Epithelial cell of proximal tubule (primary cell): ENCODE data around the gene CYB5D1. TPM values are rescaled to one million over a fixed set of nuclear protein-coding genes. Genes with fewer than 3 reads are reported as not detected.

ENCODE experiments used
- DNase-seq: peaks from one replicate; pipeline ENCODE4 v3.0.0-alpha.2; 2011; ENCODE audit warnings: low read depth
- H3K4me3 ChIP-seq: 2 replicates; pipeline ENCODE4 v1.5.1; 2011; ENCODE audit warnings: low read depth, mild to moderate bottlenecking, low read length
- total RNA-seq: library from RNA; depleted of rRNA; stranded (reverse); fragments of >200 nt; gene quantifications from 2 replicates; pipeline ENCODE4 v1.2.3, GENCODE V29; 2015
- TF ChIP-seq, protein P1 (sequence below): conservative IDR thresholded peaks from 2 replicates; pipeline ENCODE4 v1.5.1; 2012; ENCODE audit warnings: low read depth, mild to moderate bottlenecking, low read length

The CYB5D1 gene
- total RNA-seq, 1 donor from 2014 or later: 5.1 TPM

GRCh38 chr17:7846063-7846735 lies 11.6 kb upstream of the CYB5D1 start:
- TF ChIP-seq, protein P1, sequence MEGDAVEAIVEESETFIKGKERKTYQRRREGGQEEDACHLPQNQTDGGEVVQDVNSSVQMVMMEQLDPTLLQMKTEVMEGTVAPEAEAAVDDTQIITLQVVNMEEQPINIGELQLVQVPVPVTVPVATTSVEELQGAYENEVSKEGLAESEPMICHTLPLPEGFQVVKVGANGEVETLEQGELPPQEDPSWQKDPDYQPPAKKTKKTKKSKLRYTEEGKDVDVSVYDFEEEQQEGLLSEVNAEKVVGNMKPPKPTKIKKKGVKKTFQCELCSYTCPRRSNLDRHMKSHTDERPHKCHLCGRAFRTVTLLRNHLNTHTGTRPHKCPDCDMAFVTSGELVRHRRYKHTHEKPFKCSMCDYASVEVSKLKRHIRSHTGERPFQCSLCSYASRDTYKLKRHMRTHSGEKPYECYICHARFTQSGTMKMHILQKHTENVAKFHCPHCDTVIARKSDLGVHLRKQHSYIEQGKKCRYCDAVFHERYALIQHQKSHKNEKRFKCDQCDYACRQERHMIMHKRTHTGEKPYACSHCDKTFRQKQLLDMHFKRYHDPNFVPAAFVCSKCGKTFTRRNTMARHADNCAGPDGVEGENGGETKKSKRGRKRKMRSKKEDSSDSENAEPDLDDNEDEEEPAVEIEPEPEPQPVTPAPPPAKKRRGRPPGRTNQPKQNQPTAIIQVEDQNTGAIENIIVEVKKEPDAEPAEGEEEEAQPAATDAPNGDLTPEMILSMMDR: no peak
- H3K4me3 ChIP-seq: no peak overlapping the region
- DNase-seq: no peak

- TF ChIP-seq, protein P1: no peak
- no peak for DNase-seq
- H3K4me3 ChIP-seq: no peak overlapping the region
Measured at GRCh38 chr17:7846765-7847661, 10.8 kb upstream of the CYB5D1 start.

DNA sequence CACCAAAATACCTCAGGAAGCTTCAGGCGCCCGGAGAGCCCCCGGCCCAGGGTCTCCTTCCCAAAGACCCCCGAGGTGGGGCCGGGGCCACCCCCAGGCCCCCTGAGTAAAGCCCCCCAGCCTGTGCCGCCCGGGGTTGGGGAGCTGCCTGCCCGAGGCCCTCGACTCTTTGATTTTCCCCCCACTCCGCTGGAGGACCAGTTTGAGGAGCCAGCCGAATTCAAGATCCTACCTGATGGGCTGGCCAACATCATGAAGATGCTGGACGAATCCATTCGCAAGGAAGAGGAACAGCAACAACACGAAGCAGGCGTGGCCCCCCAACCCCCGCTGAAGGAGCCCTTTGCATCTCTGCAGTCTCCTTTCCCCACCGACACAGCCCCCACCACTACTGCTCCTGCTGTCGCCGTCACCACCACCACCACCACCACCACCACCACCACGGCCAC lies 9.6 kb upstream of the CYB5D1 start:
- DNase-seq: no peak
- H3K4me3 ChIP-seq: no peak overlapping the region
- TF ChIP-seq, protein P1: no peak

GRCh38 chr17:7848739-7849129 lies 9.1 kb upstream of the CYB5D1 start:
- DNase-seq: no peak
- no peak overlapping the region for H3K4me3 ChIP-seq
- TF ChIP-seq, protein P1: no peak

DNA sequence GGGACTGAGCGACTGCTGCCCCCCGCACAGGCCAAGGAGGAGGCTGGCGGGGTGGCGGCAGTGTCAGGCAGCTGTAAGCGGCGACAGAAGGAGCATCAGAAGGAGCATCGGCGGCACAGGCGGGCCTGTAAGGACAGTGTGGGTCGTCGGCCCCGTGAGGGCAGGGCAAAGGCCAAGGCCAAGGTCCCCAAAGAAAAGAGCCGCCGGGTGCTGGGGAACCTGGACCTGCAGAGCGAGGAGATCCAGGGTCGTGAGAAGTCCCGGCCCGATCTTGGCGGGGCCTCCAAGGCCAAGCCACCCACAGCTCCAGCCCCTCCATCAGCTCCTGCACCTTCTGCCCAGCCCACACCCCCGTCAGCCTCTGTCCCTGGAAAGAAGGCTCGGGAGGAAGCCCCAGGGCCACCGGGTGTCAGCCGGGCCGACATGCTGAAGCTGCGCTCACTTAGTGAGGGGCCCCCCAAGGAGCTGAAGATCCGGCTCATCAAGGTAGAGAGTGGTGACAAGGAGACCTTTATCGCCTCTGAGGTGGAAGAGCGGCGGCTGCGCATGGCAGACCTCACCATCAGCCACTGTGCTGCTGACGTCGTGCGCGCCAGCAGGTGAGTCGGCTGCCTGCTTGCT lies 8.6 kb upstream of the CYB5D1 start:
- TF ChIP-seq, protein P1: no peak
- DNase-seq: no peak
- H3K4me3 ChIP-seq: no peak overlapping the region

GRCh38 chr17:7849751-7850504 lies 7.9 kb upstream of the CYB5D1 start:
- TF ChIP-seq, protein P1: no peak
- H3K4me3 ChIP-seq: no peak overlapping the region
- DNase-seq: no peak
